OCI-LY1 (cell line): ENCODE measurements around the gene RD3L.

Experiments used
- CTCF ChIP-seq: fragments of 200-600 bp; sonication (generic), shearing (Covaris generic); IDR thresholded peaks from 2 replicates; pipeline ENCODE4 v1.5.1; 2017; ENCODE audit warnings: mild to moderate bottlenecking, antibody characterized with exemption, low read length, moderate library complexity, mixed read lengths
- EZH2 ChIP-seq: fragments of 200-600 bp; sonication (generic), shearing (Covaris generic); IDR thresholded peaks from 2 replicates; pipeline ENCODE4 v1.8.0; 2017; ENCODE audit warnings: borderline replicate concordance, mixed run types, mild to moderate bottlenecking, antibody characterized with exemption, low read length, moderate library complexity, mixed read lengths

GRCh38 chr14:103899833-103900232 is 42.5 kb downstream of the RD3L start:
- TF ChIP-seq CTCF = no peak
- TF ChIP-seq EZH2 = no peak
